ENCODE data around the gene SDSL.

DNA sequence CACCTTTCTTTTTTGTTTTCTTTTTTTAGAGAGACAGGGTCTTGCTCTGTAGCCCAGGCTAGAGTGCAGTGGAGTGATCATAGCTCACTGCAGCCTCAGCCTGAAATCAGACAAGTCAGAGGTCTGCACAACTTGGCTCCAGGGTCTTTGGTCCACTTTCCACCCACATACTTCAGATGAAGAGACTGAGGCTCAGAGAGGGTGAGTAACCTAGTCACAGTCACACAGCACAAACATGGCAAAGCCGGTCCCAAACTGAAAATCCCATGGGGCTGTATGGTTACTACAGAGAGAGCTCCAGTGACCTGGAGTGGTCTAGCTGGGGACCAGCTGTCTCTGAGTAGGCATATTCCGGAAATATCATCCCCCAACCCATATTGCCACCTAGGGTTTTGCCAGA is 30.3 kb downstream of the SDSL start:
- TF ChIP-seq, protein P1, sequence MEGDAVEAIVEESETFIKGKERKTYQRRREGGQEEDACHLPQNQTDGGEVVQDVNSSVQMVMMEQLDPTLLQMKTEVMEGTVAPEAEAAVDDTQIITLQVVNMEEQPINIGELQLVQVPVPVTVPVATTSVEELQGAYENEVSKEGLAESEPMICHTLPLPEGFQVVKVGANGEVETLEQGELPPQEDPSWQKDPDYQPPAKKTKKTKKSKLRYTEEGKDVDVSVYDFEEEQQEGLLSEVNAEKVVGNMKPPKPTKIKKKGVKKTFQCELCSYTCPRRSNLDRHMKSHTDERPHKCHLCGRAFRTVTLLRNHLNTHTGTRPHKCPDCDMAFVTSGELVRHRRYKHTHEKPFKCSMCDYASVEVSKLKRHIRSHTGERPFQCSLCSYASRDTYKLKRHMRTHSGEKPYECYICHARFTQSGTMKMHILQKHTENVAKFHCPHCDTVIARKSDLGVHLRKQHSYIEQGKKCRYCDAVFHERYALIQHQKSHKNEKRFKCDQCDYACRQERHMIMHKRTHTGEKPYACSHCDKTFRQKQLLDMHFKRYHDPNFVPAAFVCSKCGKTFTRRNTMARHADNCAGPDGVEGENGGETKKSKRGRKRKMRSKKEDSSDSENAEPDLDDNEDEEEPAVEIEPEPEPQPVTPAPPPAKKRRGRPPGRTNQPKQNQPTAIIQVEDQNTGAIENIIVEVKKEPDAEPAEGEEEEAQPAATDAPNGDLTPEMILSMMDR (conservative IDR thresholded peaks at IDR 0.05 in 1 of 2, IDR thresholded peaks at IDR 0.05 in 1 of 2; ENCODE audit: extremely low read depth in 1 of 2, insufficient read depth in 1 of 2, low read depth in 1 of 2, low read length in 2 of 2) = no peak
- TF ChIP-seq EZH2 (IDR thresholded peaks at IDR 0.05; ENCODE audit: borderline replicate concordance, low read length) = no peak
